Esophagus muscularis mucosa (tissue), 4 donors: ENCODE data around the gene MYH6.

Experiments used
- CTCF ChIP-seq, 3 experiments: fragments of 200-600 bp in 2 of 3; fragments of 450-650 bp in 1 of 3; sonication (generic) in 2 of 3; IDR thresholded peaks; one replicate each; pipeline ENCODE4 v1.5.1; 2017 to 2019; ENCODE audit warnings: antibody characterized with exemption in 3 of 3, mild to moderate bottlenecking in 2 of 3, moderate library complexity in 1 of 3
- EP300 ChIP-seq: sonication (generic); formaldehyde crosslinking; IDR thresholded peaks from one replicate; pipeline ENCODE4 v1.6.1; 2017; ENCODE audit warnings: antibody characterized with exemption
- POLR2A ChIP-seq: fragments of 450-650 bp; IDR thresholded peaks from one replicate; pipeline ENCODE4 v1.6.1; 2017; ENCODE audit warnings: antibody characterized with exemption, moderate library complexity, mild to moderate bottlenecking, low read depth
- POLR2AphosphoS5 ChIP-seq, 2 donors: sonication (generic); formaldehyde crosslinking; IDR thresholded peaks; one replicate each; pipeline ENCODE4 v1.6.1; 2017; ENCODE audit warnings: antibody characterized with exemption in 2 of 2

- TF ChIP-seq CTCF (IDR thresholded peaks at IDR 0.05) (no peak), POLR2A (no peak), POLR2AphosphoS5 (IDR thresholded peaks at IDR 0.05) (no peak), EP300 (no peak)
These were observed 54.7 kb downstream of the MYH6 start for GRCh38 chr14:23353433-23353780.
